NCI-H2029 treated with DMSO at 0.1 percent for 48 hours (cell line): Measurements from ENCODE around the gene DNAJB2.
"Not testable (repeated sequence)": the region's sequence is repeated elsewhere in the genome, so short reads cannot be mapped to it uniquely, and the experiment has no call there.

Experiments used
- DNase-seq: peaks from one replicate; lab custom pipeline; 2025; lab: John Stamatoyannopoulos, UW

The DNAJB2 gene

DNA sequence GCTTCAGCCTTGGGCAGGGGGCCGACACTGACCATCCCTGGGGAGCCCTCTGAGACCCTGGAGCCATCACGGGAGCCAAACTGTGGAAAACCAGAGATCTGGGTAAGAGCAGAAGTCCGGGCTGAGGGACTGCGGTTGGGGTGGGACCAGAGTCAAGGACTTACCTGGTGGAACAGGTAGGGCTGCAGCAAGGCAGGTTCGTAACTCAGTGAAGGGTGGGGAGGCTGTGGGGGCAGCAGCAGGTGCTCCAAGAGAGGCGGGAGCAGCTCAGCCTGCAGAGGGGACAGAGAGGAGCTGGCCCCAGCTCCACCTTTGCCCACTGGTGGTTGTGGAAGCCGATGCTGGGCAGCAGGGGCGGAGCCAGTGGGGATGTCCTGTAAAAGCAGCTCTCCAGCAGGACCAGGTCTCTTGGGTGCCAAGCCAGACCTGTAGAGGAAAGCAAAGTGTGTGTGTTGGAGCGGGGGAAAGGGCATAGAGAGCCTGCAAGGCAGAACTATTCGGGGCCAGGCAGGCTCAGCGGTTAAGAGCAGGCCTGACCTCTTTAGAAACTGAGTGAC is 23.3 kb downstream of the DNAJB2 start:
- no peak for DNase-seq

DNA sequence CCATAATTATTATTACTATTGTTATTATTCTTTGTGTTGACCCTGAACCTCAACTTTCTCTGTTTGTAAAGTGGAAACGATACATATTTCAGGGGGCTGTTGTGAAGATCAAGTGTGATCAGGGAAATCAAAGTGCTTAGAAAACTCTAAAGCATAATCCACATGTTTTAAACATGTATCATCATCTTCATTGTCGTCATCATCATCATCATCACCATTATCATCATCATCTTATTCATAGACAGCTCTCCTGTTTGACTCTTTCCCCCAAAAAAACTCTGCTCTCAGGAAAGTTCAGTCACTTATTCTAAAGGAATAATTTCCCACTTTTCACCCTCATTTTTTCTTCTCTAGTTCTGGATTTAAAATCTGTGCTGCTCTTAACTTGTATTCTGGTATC is 25.1 kb downstream of the DNAJB2 start:
- no peak for DNase-seq

DNA sequence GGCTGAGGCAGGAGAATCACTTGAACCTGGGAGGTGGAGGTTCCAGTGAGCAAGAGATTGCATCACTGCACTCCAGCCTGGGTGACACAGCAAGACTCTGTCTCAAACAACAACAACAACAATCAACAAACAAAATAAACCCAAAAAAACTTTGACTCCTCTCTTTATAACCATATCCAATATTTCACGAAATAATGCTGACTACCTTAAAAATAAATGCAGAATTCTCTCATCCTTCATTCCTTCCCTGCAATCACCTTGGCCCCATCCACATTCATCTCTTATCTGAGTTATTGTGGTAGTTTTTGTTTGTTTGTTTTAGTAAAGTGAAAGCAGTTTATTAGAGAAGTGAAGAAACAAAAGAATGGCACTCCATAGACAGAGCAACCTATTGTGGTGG is 26.9 kb downstream of the DNAJB2 start:
- DNase-seq: no peak

DNA sequence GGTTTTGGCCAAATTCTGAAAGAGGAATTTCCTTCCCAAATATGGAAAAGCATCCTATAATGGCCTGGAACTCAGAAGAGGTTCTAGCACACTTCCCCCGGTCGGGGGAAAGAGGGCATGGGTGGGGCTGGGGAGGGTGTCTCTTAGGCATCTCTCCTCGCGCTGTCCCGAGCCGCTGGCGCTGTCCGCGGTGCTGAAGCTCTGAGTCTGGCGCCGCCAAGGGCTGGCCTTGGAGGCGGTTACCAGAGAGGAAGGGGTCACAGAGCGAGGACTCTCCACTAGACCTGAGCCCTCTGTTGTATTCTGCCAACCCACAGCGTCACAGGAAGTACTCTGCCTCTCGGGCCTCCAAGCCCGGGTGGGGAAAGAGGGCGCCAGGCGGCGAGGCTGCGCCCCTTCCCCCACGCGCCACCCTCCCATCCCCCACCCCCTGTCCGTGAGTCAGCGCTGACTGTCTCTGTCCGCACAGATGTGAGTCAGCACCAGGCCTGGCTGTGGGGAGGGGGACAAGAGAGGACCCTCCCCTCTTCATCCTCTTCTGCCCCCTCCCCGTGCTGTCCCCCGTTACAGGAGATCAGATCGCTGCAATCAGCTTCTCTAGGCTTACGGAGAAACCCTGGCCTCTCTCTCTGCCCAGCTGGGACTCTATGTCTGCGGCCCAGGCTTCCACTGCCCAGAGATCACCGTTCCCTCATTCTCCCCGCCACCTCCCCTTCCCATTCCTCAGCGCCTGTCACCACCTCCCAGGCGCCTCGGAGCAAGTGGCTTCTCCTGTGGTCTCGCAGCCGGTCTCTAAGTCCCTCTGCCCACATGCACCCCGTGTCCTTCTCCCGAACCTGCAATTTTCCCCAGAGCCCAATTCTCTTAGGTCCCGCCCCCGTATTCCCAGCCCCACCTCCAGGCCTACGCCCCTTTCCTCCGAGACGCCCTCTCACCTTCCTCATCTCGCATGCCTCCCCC is 29.3 kb downstream of the DNAJB2 start:
- no peak for DNase-seq

DNA sequence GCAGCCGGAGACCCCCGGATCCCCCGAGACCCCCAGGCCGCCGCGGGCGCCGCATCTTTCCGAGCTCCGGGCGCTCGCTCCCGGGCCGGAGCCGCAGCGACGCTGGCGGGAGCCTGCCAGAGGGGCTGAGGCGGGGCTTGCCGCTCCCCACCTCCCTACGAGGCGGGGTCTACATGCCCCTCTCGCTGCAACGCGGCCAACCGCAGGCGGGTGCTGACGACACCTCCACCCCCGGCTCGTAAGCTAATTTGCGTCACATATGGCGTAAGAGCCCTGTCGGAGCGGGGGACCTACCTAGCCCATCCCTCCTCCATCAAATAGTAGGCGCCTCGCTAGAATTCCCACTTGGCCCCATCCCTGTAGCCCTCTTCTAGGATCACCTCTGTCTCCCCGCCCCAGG is 30.1 kb downstream of the DNAJB2 start, which contains the start of gene PTPRN:
PTPRN (minus strand) TSS at position 124 of the 400 bp plus-strand sequence; CDS start at position 55, 69 bp downstream.
- no peak for DNase-seq

DNA sequence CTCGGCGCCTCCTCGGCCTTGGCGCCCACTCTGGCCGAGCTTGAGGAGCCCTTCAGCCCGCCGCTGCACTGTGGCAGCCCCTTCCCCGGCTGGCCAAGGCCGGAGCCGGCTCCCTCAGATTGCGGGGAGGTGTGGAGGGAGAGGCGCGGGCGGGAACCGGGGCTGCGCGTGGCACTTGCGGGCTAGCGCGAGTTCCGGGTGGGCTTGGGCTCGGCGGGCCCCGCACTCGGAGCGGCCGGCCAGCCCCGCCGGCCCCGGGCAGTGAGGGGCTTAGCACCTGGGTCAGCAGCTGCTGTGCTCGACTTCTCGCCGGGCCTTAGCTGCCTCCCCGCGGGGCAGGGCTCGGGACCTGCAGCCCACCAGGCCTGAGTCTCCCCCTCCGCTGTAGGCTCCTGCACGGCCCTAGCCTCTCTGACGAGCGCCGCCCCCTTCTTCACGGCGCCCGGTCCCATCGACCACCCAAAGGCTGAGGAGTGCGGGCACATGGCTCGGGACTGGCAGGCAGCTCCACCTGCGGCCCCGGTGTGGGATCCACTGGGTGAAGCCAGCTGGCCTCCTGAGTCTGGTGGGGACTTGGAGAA is 33.6 kb downstream of the DNAJB2 start:
- DNase-seq: not testable (repeated sequence)

DNA sequence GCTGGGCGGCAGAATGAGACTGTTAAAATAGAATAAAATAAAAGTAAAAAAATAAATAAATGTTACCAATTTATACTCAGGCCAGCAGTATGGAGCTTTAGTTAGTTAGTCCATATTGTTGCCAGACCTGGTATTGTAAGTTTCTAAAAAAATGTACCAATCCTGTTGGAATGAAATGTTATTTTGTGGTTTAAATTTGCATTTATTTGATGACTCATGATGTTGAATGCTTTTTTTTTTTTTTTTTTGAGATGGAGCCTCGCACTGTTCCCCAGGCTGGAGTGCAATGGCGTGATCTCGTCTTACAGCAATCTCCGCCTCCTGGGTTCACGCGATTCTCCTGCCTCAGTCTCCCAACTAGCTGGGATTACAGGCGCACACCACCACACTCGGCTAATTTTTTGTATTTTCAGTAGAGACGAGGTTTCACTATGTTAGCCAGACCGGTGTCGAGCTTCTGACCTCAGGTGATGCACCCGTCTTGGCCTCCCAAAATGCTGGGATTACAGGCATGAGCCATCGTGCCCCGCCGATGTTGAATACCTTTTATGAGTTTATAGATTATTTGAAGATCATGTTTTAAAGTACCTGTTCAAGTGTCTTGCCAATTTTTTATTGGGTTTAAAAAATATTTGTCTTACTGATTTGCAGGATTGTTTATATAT is 35.8 kb downstream of the DNAJB2 start:
- no peak for DNase-seq

DNA sequence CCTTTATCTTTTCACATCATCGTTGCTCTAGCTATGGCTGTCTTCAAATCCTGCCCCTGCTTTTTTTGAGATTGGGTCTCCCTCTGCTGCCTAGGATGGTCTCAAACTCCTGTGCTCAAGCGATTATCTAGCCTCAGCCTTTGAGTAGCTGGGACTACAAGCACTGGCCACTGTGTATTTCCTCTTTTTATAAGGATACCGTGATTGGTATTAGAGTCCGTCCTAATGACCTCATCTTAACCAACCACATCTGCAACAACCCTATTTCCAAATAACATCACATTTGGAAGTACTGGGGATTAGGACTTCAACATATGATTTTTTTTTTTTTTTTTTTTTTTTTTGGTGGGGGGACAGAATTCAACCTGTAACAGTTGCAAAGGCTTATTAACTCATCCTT is 44.3 kb downstream of the DNAJB2 start:
- DNase-seq: no peak

DNA sequence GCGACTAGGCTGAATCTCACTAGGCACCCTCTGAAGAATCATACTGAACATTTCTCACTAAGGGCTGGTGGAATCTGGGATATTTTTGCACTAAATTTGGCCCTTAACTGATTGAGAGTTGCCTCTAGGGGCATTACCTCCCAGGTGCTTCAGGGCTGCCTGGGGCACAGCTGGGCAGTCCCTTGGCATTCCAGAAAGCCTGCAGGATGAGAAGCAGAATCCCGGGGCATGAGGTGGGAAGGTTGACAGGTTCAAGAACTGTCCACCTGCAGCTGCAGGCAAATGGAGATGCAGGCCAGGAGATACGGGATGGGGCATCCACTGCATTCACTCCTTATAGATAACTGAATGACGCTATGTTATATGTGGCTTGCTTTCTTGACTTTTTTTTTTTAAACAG is 46.0 kb downstream of the DNAJB2 start:
- DNase-seq: no peak

DNA sequence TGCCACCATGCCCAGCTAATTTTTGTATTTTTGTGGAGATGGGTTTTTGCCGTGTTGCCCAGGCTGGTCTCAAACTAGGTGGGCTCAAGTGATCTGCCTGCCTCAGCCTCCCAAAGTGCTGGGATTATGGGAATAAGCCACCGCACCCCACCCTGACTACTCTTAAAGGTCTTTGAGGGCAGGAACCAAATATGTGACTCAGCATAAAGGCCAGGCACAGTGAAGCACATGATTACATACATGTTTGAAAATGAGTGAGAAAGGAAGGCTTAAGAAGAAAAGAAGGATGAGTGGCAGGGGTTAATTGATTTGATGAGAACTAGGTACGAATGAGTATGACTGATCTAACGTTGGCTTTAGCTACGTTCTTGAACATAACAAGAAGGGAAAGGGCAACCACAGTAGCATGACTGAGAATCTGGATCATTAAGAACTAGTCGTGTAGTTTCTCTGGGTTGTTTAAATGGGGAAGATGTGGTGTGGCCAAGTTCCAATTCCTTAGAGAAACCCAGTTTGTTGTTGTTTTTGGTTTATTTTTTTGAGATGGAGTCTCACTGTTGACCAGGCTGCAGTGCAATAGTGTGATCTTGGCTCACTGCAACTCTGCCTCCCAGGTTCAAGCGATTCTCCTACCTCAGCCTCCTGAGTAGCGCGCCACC is 46.6 kb downstream of the DNAJB2 start:
- no peak for DNase-seq

DNA sequence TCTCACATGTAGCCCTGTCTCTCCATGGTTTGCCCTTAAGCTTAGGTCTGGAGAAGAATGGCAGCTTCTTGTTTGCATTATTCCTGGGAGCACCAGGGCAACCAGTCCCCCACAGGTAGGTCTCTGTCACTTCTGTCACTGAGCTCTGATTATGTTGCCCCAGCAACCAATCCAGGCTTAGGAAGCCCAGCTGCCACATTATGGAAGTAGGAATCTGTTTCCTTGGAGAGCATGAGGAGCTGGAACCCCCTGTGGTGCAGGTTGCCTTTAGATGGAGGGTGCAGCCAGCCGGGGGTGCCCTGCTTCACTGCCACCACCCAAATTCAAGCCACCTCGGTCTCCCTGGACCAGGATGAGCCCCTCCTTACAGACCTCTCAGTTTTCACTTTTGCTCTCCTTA is 48.6 kb downstream of the DNAJB2 start:
- no peak for DNase-seq

DNA sequence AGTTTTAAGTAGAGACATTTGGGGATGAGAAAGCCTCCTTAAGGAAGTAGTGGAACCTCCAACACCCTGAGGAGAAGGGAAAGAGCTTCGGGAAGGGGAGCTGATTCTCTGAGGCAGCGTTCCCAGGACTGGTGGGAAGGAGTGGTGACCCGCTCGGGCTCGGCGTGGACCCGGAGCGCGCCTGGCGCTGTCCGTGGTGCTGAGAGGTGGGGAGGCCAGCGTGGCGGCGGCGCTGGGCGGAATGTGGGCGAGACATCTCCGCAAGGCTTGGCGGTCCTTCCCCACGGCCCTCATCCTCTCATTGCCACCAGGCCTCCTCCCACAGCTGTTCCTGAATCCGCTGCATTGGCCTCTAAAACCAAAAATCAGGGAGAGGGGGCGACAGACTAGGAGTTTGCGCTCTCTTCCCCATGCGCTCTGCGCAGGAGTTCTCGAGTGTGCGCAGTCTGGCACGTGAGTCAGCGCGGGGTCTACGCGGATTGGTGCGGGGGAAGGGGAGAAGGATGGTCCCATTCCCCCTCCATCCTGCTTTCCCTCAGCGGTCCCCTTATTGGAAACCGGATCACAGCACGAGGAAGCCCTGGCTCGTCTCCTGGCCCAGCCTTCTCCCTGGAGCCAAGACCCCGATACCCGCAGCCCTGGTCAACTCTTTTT is 52.5 kb downstream of the DNAJB2 start:
- no peak for DNase-seq

DNA sequence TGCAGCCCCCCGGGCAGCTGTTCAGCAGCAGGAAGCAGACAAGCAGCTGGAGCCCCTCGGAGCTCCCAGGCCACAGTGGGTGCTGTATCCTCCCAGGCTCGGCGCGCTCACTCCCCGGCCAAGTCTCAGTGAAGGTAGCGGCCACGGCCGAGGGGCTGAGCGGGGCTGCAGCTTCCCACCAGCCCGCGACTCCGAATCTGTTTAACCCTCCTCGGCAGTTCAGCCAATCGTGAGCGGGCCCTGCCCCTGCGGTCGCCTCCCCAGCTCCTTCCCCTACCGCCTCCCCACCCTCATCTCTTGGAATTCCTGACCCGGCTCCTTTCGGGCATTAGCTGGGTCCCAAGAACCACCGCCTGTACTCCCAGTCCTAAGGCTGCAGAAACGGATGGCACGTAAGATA is 53.4 kb downstream of the DNAJB2 start, which contains the start of gene RESP18:
RESP18 (minus strand) TSS at position 203 of the 400 bp plus-strand sequence.
- no peak for DNase-seq

DNA sequence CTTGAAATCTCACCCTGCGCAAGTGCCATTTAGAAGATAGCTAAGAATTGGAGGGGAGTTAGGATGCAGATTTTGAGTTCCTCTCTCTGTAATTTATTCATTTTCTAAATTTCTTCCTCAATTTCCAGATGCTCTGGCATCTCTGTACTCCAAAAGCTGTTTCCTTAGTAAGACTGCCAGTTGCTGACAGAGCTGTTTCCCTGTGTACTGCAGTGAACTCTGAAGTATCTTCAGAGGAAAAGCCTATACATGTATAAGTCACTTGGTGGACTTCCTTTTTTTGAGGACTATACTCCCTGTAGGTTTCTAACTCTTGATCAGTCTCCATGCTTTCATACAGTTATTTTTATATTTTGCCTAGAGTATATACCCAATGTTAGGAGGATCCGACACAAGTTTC is 54.9 kb downstream of the DNAJB2 start:
- DNase-seq: no peak

DNA sequence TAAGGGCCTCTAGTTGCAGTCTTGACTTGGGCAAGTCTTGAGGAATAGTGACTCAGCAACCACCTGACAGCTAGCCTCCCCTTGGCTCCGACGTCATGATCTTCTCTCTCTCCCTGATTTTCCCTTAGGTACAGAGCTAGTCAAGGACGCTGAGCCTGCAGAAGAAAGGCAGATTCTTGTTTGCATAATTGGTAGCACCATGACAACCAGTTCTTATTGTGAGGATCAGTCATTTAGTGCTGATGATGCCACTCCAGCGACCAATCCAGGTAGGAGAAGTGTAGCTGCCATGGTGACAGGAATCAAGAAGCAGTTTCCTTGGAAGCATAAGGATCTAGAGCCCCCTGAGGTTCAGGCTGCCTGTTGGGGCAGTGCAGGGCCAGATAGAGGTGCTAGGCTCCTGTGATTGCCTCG is 56.2 kb downstream of the DNAJB2 start:
- DNase-seq: no peak
